KMS-11 (cell line): Measurements from ENCODE around the gene IGF2R.

Experiments used
- H2AFZ ChIP-seq: fragments of 200-600 bp; sonication (generic); 2 replicates; pipeline ENCODE4 v1.6.1; 2016; ENCODE audit warnings: antibody characterized with exemption, mixed run types, low read depth
- H3K27ac ChIP-seq: fragments of 200-600 bp; sonication (generic); 2 replicates; pipeline ENCODE4 v1.6.1; 2016; ENCODE audit warnings: mild to moderate bottlenecking, mixed run types
- H3K27me3 ChIP-seq: fragments of 200-600 bp; sonication (generic); 2 replicates; pipeline ENCODE4 v1.6.1; 2017; ENCODE audit warnings: mild to moderate bottlenecking, low read depth, mixed run types, moderate library complexity; ENCODE audit not compliant: insufficient read depth
- H3K36me3 ChIP-seq: fragments of 200-600 bp; sonication (generic); 2 replicates; pipeline ENCODE4 v1.6.1; 2017; ENCODE audit warnings: mild to moderate bottlenecking, mixed run types; ENCODE audit not compliant: insufficient read depth
- H3K4me1 ChIP-seq: fragments of 200-600 bp; sonication (generic); 2 replicates; pipeline ENCODE4 v1.6.1; 2016; ENCODE audit warnings: mild to moderate bottlenecking, low read depth, mixed run types; ENCODE audit not compliant: poor library complexity, severe bottlenecking
- H3K4me2 ChIP-seq: fragments of 200-600 bp; sonication (generic); 2 replicates; pipeline ENCODE4 v1.7.0; 2016; ENCODE audit warnings: mild to moderate bottlenecking, mixed run types
- H3K4me3 ChIP-seq: fragments of 200-600 bp; sonication (generic); IDR thresholded peaks from 2 replicates; pipeline ENCODE4 v1.6.1; 2017; ENCODE audit warnings: low read depth, low read length, mixed read lengths; ENCODE audit not compliant: insufficient read depth
- H3K79me2 ChIP-seq: fragments of 200-600 bp; sonication (generic); 2 replicates; pipeline ENCODE4 v1.6.1; 2016; ENCODE audit warnings: low read depth, mixed run types; ENCODE audit not compliant: insufficient read depth
- H3K9ac ChIP-seq: fragments of 200-600 bp; sonication (generic); 2 replicates; pipeline ENCODE4 v1.6.1; 2016; ENCODE audit warnings: mild to moderate bottlenecking, mixed run types
- H4K20me1 ChIP-seq: fragments of 200-600 bp; sonication (generic); 2 replicates; pipeline ENCODE4 v1.6.1; 2016; ENCODE audit warnings: mild to moderate bottlenecking, mixed run types; ENCODE audit not compliant: insufficient read depth
- CTCF ChIP-seq: fragments of 200-600 bp; sonication (generic); conservative IDR thresholded peaks from 2 replicates; pipeline ENCODE4 v1.6.1; 2017; ENCODE audit warnings: low read depth, mild to moderate bottlenecking, antibody characterized with exemption, low read length, moderate library complexity, mixed read lengths

Gene IGF2R

GRCh38 chr6:160051390-160051789, 82.5 kb downstream of the IGF2R start:
- no peaks in the 10 kb centered on the region for H3K27me3 ChIP-seq
- H3K4me2 ChIP-seq: 0 out of 2 replicates have a peak overlapping the region, but pooled peaks have one; percentile 3
- H4K20me1 ChIP-seq: no peaks in the 10 kb centered on the region

DNA sequence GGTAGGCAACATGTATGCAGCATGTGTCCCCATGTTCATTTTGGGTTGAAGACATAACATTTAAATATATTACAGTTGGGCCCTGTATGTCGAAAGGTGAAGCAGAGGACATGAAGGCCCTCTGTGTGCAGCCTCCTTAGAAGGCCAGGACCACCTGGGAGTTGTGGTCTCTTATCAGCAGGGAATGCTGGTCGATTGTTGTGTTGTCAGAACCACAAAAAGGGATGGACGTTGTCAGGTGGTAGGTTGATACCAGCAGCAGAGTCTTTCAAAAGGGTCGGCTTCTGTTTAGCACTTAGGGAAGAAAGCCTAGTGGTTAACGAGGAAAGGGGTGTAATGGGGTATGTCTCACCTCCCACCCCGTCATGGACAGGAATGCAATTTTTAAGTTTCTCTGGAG, 85.4 kb downstream of the IGF2R start:
- H3K4me2 ChIP-seq: no peak overlapping the region
- H3K27me3 ChIP-seq: no peaks in the 10 kb centered on the region
- H3K36me3 ChIP-seq: peaks cover 4% of the 10 kb centered on the region; the same call in 1 of the 2 replicates
- no peaks in the 10 kb centered on the region for H3K79me2 ChIP-seq
- no peak overlapping the region for H2AFZ ChIP-seq
- no peaks in the 10 kb centered on the region for H4K20me1 ChIP-seq
- H3K9ac ChIP-seq: no peak overlapping the region
- no peak overlapping the region for H3K4me3 ChIP-seq
- TF ChIP-seq CTCF: no peak
- H3K27ac ChIP-seq: no peak overlapping the region
- peaks cover 8% of the 10 kb centered on the region for H3K4me1 ChIP-seq

More at GRCh38 chr6:160051390-160051789, 82.5 kb downstream of the IGF2R start:
- no peak overlapping the region for H3K27ac ChIP-seq
- no peaks in the 10 kb centered on the region for H3K79me2 ChIP-seq
- H3K4me3 ChIP-seq: no peak overlapping the region
- no peak overlapping the region for H3K9ac ChIP-seq
- H2AFZ ChIP-seq: no peak overlapping the region
- peaks cover 4% of the 10 kb centered on the region; the same call in 1 of the 2 replicates for H3K36me3 ChIP-seq
- peaks cover 8% of the 10 kb centered on the region for H3K4me1 ChIP-seq
- no peak for TF ChIP-seq CTCF

GRCh38 chr6:160054913-160055312, 86.0 kb downstream of the IGF2R start:
- Histone ChIP-seq H2AFZ (no peak overlapping the region), H3K4me2 (no peak overlapping the region), H4K20me1 (no peaks in the 10 kb centered on the region), H3K9ac (no peak overlapping the region), H3K27me3 (no peaks in the 10 kb centered on the region), H3K4me3 (no peak overlapping the region), H3K4me1 (peaks cover 8% of the 10 kb centered on the region), H3K79me2 (no peaks in the 10 kb centered on the region), H3K36me3 (peaks cover 11% of the 10 kb centered on the region; the same call in 1 of the 2 replicates), H3K27ac (no peak overlapping the region)
- no peak for TF ChIP-seq CTCF

- no peaks in the 10 kb centered on the region for H4K20me1 ChIP-seq
- no peak overlapping the region for H3K27ac ChIP-seq
- no peak for TF ChIP-seq CTCF
- no peaks in the 10 kb centered on the region for H3K27me3 ChIP-seq
- H3K79me2 ChIP-seq: no peaks in the 10 kb centered on the region
- no peak overlapping the region for H3K4me2 ChIP-seq
- no peak overlapping the region for H3K4me3 ChIP-seq
- H2AFZ ChIP-seq: no peak overlapping the region
- H3K4me1 ChIP-seq: peaks cover 8% of the 10 kb centered on the region
- H3K36me3 ChIP-seq: peaks cover 7% of the 10 kb centered on the region; the same call in 1 of the 2 replicates
- no peak overlapping the region for H3K9ac ChIP-seq
Observed at GRCh38 chr6:160055378-160055777, 86.5 kb downstream of the IGF2R start.
